SK-N-SH (cell line): ENCODE results near the gene KIF18A. TPM values are rescaled to one million over a fixed set of nuclear protein-coding genes. Genes with fewer than 3 reads are reported as not detected.

Experiments
- CTCF ChIA-PET: fragments of 300-600, 350-600 bp; formaldehyde crosslinking; extraction: SDS; loops from one replicate; lab custom pipeline; 2021; lab: Yijun Ruan, JAX
- POLR2A ChIA-PET: fragments of 350-600 bp; sonication (Branson Sonifier 250); formaldehyde crosslinking; extraction: SDS; loops from one replicate; lab custom pipeline; 2020; ENCODE audit warnings: antibody characterized with exemption, inconsistent platforms; lab: Yijun Ruan, JAX
- DNase-seq: peaks from one replicate; pipeline ENCODE4 v3.0.0; 2012
- H2AFZ ChIP-seq: fragments of 200-600 bp; sonication (generic); 2 replicates; pipeline ENCODE4 v1.8.1; 2016; ENCODE audit warnings: antibody characterized with exemption, mild to moderate bottlenecking, low read depth
- H3F3A ChIP-seq: fragments of 200-600 bp; sonication (generic); replicated peaks from 2 replicates; pipeline ENCODE3; 2016; ENCODE audit warnings: antibody characterized with exemption, mild to moderate bottlenecking; ENCODE audit not compliant: insufficient read depth
- H3K27ac ChIP-seq, 2 experiments: fragments of 200-500 bp in 1 of 2; fragments of 200-600 bp in 1 of 2; sonication (Bioruptor generic) in 1 of 2; sonication (generic), shearing (Covaris generic) in 1 of 2; 2 replicates each; pipeline versions ENCODE4 v1.5.1 to v1.6.1; 2014 to 2016; ENCODE audit warnings: low read depth in 2 of 2, inconsistent platforms in 1 of 2, low read length in 1 of 2, mild to moderate bottlenecking in 1 of 2, mixed read lengths in 1 of 2
- H3K27me3 ChIP-seq: fragments of 200-600 bp; sonication (generic), shearing (Covaris generic); 2 replicates; pipeline ENCODE4 v1.6.1; 2016; ENCODE audit warnings: mixed run types; ENCODE audit not compliant: insufficient read depth
- H3K36me3 ChIP-seq, 2 experiments: fragments of 200-500 bp in 1 of 2; fragments of 200-600 bp in 1 of 2; sonication (Bioruptor generic) in 1 of 2; sonication (generic) in 1 of 2; replicated peaks in 1 of 2; 2 replicates each; pipeline versions ENCODE3 to v1.5.1; 2014 to 2016; ENCODE audit warnings: low read length in 1 of 2, mild to moderate bottlenecking in 1 of 2; ENCODE audit not compliant: insufficient read depth in 2 of 2, control insufficient read depth in 1 of 2
- H3K4me1 ChIP-seq, 2 experiments: fragments of 200-500 bp in 1 of 2; fragments of 200-600 bp in 1 of 2; sonication (Bioruptor generic) in 1 of 2; sonication (generic), shearing (Covaris generic) in 1 of 2; 2 replicates each; pipeline versions ENCODE4 v1.5.1 to v1.6.1; 2014 to 2016; ENCODE audit warnings: low read depth in 1 of 2, low read length in 1 of 2, mixed run types in 1 of 2; ENCODE audit not compliant: insufficient read depth in 2 of 2, control insufficient read depth in 1 of 2
- H3K4me2 ChIP-seq: fragments of 200-600 bp; sonication (generic), shearing (Covaris generic); 2 replicates; pipeline ENCODE4 v1.6.1; 2017; ENCODE audit warnings: mixed run types
- H3K4me3 ChIP-seq, 2 experiments: fragments of 200-500 bp in 1 of 2; fragments of 200-600 bp in 1 of 2; sonication (Bioruptor generic) in 1 of 2; sonication (generic), shearing (Covaris generic) in 1 of 2; 2 replicates each; pipeline versions ENCODE4 v1.5.1 to v1.8.1; 2014 to 2016; ENCODE audit warnings: low read depth in 2 of 2, inconsistent platforms in 1 of 2, low read length in 1 of 2, mild to moderate bottlenecking in 1 of 2, mixed read lengths in 1 of 2, moderate library complexity in 1 of 2
- H3K79me2 ChIP-seq: fragments of 200-600 bp; sonication (generic); 2 replicates; pipeline ENCODE4 v1.8.1; 2017; ENCODE audit warnings: mild to moderate bottlenecking; ENCODE audit not compliant: insufficient read depth
- H3K9ac ChIP-seq: fragments of 200-600 bp; sonication (generic); 2 replicates; pipeline ENCODE4 v1.6.1; 2017; ENCODE audit warnings: mixed run types
- H3K9me2 ChIP-seq: fragments of 200-600 bp; sonication (generic); 2 replicates; pipeline ENCODE4 v1.6.1; 2017; ENCODE audit warnings: mixed run types
- H3K9me3 ChIP-seq: fragments of 200-600 bp; sonication (generic); 2 replicates; pipeline ENCODE4 v1.6.1; 2017; ENCODE audit warnings: mixed run types, mild to moderate bottlenecking, moderate library complexity
- H4K20me1 ChIP-seq: fragments of 200-600 bp; sonication (generic); 2 replicates; pipeline ENCODE4 v1.6.1; 2017; ENCODE audit warnings: mild to moderate bottlenecking, mixed run types; ENCODE audit not compliant: insufficient read depth
- ELF1 ChIP-seq: IDR thresholded peaks from 2 replicates; pipeline ENCODE4 v1.4.0; 2012
- EP300 ChIP-seq, 2 experiments: IDR thresholded peaks; 2 replicates each; pipeline versions ENCODE4 v1.4.0 to v1.6.1; 2012; ENCODE audit warnings: borderline replicate concordance in 1 of 2, low read depth in 1 of 2, low read length in 1 of 2
- EZH2phosphoT487 ChIP-seq: fragments of 200-600 bp; sonication (generic); IDR thresholded peaks from 2 replicates; pipeline ENCODE4 v1.6.1; 2017; ENCODE audit warnings: low read depth, mixed run types, mild to moderate bottlenecking, antibody characterized with exemption, moderate library complexity, borderline replicate concordance
- FOSL2 ChIP-seq: IDR thresholded peaks from 2 replicates; pipeline ENCODE4 v1.4.0; 2012; ENCODE audit warnings: low read depth, mild to moderate bottlenecking, moderate library complexity, borderline replicate concordance
- FOXM1 ChIP-seq: IDR thresholded peaks from 2 replicates; pipeline ENCODE4 v1.4.0; 2012; ENCODE audit warnings: low read depth, mild to moderate bottlenecking
- IRF3 ChIP-seq: fragments of 150-350 bp; IDR thresholded peaks from 2 replicates; pipeline ENCODE4 v1.6.1; 2016; ENCODE audit warnings: mild to moderate bottlenecking, low read depth, low read length
- MAX ChIP-seq: IDR thresholded peaks from 2 replicates; pipeline ENCODE4 v1.4.0; 2012; ENCODE audit warnings: low read depth
- MXI1 ChIP-seq: IDR thresholded peaks from 2 replicates; pipeline ENCODE4 v1.6.1; 2012; ENCODE audit warnings: mild to moderate bottlenecking, low read depth, low read length, improper control_type of control experiment
- NRF1 ChIP-seq: IDR thresholded peaks from 2 replicates; pipeline ENCODE4 v1.6.1; 2012; ENCODE audit warnings: low read depth, mild to moderate bottlenecking, low read length
- PBX3 ChIP-seq: IDR thresholded peaks from 2 replicates; pipeline ENCODE4; 2012
- POLR2AphosphoS5 ChIP-seq: IDR thresholded peaks from 2 replicates; pipeline ENCODE4 v1.6.1; 2012; ENCODE audit warnings: low read depth, low read length
- RCOR1 ChIP-seq: fragments of 150-350 bp; IDR thresholded peaks from 2 replicates; pipeline ENCODE4 v1.6.1; 2017; ENCODE audit warnings: antibody characterized with exemption, low read length
- REST ChIP-seq: IDR thresholded peaks from 2 replicates; pipeline ENCODE4 v1.6.1; 2012; ENCODE audit warnings: mild to moderate bottlenecking, low read depth, low read length, moderate library complexity
- RXRA ChIP-seq: IDR thresholded peaks from 2 replicates; pipeline ENCODE4 v1.4.0; 2012; ENCODE audit warnings: low read depth, mild to moderate bottlenecking, borderline replicate concordance
- SMC3 ChIP-seq: IDR thresholded peaks from 2 replicates; pipeline ENCODE4 v1.6.1; 2012; ENCODE audit warnings: low read depth, low read length, improper control_type of control experiment
- TEAD4 ChIP-seq: IDR thresholded peaks from 2 replicates; pipeline ENCODE4 v1.4.0; 2012; ENCODE audit warnings: mild to moderate bottlenecking, borderline replicate concordance; ENCODE audit not compliant: insufficient read depth
- USF1 ChIP-seq: IDR thresholded peaks from 2 replicates; pipeline ENCODE4 v1.4.0; 2012; ENCODE audit warnings: low read depth, borderline replicate concordance
- USF2 ChIP-seq: fragments of 150-350 bp; IDR thresholded peaks from 2 replicates; pipeline ENCODE4 v1.6.1; 2017; ENCODE audit warnings: antibody characterized with exemption, low read length, low read depth, borderline replicate concordance
- YY1 ChIP-seq: IDR thresholded peaks from 2 replicates; pipeline ENCODE4 v1.4.0; 2012; ENCODE audit warnings: low read depth, mild to moderate bottlenecking
- WGBS: methylation state at CpG from one replicate; pipeline ENCODE4 v1.1.6; 2017; ENCODE audit warnings: low lambda C conversion rate; 5-methylcytosine and 5-hydroxymethylcytosine counted together
- polyA plus RNA-seq, 3 experiments: library from polyadenylated mRNA; depleted of rRNA; stranded (reverse); fragments of >200 nt; gene quantifications; 2 replicates each; pipeline ENCODE4 v1.2.3, GENCODE V29; 2012

Gene KIF18A
- polyA plus RNA-seq, 1 of the 3 experiments (the other 2 are of a cell fraction), result 3.8 TPM

- Histone ChIP-seq H3F3A (no peaks in the 10 kb centered on the region), H3K4me3 (no peak overlapping the region), H3K79me2 (peaks cover 53% of the 10 kb centered on the region), H3K4me1 (peaks cover 0 to 10% of the 10 kb centered on the region in 2 experiments; a peak in 2 of 4 replicates), H3K27ac (no peak overlapping the region), H2AFZ (no peak overlapping the region), H4K20me1 (no peaks in the 10 kb centered on the region), H3K9me2 (no peaks in the 10 kb centered on the region), H3K9ac (no peak overlapping the region), H3K9me3 (no peaks in the 10 kb centered on the region), H3K36me3 (peaks cover 25 to 28% of the 10 kb centered on the region in 2 experiments), H3K4me2 (no peak overlapping the region), H3K27me3 (no peaks in the 10 kb centered on the region)
- TF ChIP-seq FOXM1, result no peak
- no peak for TF ChIP-seq YY1
- TF ChIP-seq FOSL2, result no peak
- TF ChIP-seq TEAD4, result no peak
- TF ChIP-seq NRF1, result no peak
- no peak for TF ChIP-seq SMC3
- TF ChIP-seq RCOR1, result no peak
- TF ChIP-seq ELF1, result no peak
- TF ChIP-seq USF1, result no peak
- no peak for TF ChIP-seq RXRA
- TF ChIP-seq MXI1, result no peak
- TF ChIP-seq EZH2phosphoT487, result no peak
- no peak for TF ChIP-seq POLR2AphosphoS5
- TF ChIP-seq PBX3, result no peak
- TF ChIP-seq EP300 (IDR thresholded peaks at IDR 0.05; ENCODE audit: borderline replicate concordance in 1 of 2, low read depth in 1 of 2, low read length in 1 of 2), result no peak
- no peak for TF ChIP-seq REST
- TF ChIP-seq USF2, result no peak
- TF ChIP-seq IRF3, result no peak
- no peak for TF ChIP-seq MAX
- ChIA-PET CTCF (no interaction called here), POLR2A (no interaction called here)
- DNase-seq, result no peak
- 99% methylated on average over 4 of the region's 4 CpGs for WGBS
Measured at GRCh38 chr11:28117712-28118111, 9.8 kb upstream of the KIF18A start.
